NCI-H1048 (cell line): ENCODE measurements around the gene C1QC.

ENCODE experiments used
- DNase-seq: peaks from one replicate; lab custom pipeline; 2025; lab: John Stamatoyannopoulos, UW

The C1QC gene

DNA sequence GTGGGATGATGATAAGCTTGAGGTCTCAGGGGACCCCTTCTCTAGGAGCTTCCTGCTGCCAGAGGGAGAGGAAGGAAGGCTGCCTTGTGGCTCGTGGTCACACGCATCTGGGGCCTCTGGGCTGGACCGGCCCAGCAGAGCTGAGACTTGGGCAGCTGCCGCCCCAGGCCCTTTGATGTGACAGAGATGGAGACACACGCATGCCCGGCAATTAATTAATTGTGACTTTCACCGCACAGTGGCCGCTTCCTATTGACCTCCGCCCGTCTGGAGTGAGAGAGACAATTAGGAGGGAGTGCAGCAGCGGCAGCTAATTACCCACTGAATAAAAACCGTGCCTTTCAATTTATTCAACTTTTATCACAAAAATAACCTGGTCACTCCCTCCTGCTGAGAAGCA lies 23.6 kb upstream of the C1QC start:
- DNase-seq, result no peak

DNA sequence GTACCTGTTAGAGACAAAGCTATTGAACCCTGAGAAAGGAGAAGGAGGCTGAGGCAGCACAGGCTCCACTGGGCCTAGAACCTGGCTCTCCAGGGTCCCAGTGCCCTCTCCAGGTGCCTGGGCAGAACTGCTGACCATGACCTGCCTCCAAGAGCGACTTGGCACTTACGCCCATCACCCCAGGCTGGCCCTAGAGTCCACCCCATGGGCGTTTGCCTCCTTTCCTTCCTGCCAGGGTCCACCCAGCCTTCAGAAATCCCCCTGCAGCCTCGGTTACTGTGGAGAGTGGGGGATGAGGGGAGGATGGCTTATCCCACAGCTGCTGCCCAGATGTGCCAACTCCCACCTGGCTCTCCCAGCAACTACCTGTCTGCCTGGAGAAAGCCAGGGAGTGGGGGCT lies 21.7 kb upstream of the C1QC start:
- DNase-seq, result no peak

DNA sequence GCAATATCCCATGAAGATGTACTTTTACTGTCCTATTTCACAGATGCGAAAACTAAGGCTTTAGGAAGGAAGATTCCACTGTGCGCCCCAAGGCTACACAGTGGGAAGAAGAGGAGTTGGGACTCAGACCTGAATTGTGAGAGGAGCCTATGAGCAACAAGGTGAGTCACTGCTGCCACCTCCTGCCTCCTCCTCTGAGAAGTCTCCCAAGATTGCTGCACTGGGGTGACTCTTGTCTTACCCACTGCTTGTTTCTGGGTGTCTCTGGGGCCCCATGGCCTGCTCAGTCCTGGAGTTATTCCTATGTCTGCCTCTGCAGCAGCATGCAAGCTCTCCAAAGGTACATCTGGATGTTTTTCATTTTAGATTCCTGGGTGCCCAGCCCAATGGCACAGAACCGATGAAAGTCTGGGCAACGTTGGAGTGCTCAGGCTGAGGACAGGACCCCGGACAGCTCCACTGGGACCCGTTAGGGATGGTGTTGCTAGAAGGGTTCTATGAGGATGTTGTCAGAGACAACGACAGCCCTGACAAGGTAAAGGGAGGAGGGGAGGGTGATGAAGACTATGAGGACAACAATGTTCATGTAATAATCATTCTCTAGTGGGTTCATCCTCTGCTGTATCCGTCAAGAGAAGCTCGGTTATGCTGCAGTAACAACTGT lies 18.0 kb upstream of the C1QC start:
- no peak for DNase-seq

DNA sequence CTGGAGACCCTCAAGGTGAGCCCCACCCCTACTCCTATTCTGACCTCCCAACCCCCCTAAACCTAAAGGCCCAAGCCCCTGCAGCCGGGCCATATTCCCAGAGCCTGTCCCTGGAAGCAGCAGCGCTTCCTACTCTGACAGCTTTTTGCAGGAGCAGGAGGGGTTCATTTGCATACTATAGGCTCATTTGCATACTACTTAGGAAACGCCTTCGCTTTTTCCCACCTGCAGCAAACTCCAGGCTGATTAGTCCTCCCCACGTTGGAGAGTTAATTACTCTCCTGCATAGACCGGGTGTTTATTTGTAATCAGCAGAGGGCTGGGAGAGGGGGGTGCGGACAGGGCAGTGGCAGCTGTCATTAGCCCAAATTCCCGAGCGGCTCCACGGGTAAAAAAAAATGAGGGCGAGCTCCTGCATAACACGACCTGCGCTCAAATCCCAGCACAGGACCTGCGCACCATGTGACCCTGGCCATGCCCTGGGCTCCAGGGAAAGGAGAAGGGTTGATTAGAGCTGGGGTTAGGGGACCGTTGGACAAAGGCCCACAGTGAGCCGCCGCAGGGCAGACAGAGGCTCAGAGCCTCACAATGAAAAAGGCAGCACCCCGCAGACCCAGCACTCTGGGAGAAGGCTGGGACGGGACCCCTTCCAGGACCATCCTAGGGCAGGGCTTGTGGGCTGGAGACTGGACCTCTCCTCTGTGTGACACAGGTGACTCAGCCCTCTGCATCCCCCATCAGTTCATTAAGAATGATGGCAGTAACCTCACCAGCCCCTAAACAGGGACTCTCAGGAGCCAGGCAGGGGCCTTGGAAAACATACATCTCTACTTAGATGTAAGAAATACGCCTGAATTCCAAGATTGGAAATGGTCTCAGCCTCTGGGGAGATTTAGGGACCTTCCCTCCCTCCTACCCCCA lies 16.9 kb upstream of the C1QC start:
- no peak for DNase-seq

DNA sequence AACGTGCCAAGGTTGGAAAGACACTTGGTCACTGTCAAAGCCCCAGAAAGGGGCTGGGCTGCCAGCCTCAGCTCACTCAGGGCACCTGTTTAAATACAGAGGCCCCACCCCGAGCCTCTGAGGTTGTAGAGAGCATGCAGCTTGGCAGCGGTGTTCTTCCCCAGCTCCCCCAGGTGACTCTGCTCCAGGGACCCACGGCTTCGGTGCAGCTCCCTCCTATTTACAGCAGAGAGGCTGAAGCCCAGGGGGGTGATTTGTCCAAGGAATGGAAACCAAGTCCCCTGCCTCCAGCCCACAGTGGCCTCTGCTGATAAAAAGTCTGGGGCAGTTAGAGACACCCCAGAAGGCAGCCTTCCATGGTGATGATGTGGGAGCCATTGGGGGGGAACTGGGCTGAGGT lies 16.1 kb upstream of the C1QC start:
- no peak for DNase-seq

DNA sequence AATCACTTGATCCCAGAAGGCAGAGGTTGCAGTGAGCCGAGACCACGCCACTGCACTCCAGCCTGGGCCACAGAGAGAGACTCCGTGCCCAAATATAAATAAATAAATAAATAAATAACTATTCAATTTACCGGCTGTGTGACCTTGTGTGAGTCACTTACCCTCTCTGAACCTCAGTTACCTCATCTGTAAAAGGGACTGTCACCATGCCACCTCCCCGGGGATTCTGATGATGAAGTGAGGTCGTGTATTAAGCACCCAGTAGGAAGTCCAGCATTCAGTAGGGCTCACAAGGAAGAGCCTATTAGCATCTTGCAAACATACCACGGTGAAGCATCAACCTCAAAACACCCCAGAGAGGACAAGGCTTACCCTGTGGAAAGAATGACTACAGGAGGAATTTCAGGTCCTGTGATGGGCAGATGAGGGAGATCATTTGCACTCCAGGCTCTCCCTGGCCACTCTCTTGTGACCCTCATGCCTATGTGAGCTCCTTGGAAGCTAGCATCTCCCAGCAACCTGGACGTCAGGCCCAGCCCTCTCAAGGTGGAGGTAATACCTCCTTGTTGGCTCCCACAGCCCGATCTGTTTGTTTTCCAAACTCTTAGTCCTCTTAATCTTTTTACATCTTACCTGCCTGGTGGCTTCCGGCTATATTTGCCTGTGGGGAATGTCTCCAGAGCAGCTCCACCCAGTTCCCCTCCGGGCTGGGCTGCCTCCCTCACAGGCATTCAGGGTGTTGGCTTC lies 14.6 kb upstream of the C1QC start:
- DNase-seq, result no peak

DNA sequence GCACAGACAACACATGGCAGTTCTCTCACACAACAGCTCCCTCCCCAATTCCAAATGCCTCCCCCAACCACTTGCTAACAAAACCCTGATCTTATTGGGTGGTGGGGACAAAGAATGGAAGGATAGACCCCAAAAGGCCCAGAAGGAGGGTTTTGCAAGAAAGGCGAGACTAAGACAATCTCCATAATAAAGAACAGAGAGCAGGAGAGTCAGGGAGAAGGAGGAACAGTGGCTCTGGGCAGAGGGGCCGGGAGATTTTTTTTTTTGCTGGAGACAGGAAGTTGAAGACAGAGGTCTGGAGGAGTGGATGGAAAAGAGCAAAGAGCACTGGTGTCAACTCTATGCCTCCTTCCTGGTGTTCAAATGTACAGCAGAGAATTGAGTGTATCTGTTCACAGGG lies 13.5 kb upstream of the C1QC start:
- DNase-seq, result no peak

DNA sequence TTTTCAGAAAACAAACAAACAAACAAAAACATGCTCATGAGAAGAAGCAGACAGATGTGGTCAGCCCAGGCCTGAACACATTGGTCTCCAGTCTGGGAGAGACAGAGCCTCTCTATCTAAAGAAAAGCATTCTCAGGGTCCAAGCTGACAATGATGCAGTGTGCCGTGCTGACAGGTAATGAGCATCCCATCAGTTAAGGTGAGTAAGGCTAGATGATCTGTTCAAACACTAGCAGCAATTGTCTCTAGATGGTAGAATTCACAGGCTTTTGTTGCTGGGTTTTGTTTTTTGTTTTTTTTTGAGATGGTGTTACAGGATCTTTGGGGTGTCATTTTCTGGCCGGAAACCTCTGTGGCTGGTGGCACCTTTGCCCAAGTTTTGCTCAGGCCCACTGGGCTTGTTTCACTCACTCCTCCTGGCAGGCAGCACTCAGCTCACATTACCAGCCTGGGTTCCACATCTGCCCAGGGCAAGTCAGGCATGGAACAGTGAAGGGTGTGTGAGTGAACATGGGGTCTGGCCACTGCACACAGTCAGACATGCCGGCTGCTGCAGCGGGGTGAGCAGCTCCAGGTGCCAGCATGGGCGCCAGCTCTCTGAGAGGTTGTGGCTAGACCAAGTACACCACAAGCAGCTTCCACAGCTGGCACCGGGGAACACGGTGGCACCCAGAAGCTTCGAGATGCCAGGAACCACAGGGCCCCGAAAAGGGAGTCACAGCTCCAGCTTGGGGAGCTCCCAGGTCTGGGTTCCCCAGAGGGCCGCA lies 9.6 kb upstream of the C1QC start:
- DNase-seq, result no peak

DNA sequence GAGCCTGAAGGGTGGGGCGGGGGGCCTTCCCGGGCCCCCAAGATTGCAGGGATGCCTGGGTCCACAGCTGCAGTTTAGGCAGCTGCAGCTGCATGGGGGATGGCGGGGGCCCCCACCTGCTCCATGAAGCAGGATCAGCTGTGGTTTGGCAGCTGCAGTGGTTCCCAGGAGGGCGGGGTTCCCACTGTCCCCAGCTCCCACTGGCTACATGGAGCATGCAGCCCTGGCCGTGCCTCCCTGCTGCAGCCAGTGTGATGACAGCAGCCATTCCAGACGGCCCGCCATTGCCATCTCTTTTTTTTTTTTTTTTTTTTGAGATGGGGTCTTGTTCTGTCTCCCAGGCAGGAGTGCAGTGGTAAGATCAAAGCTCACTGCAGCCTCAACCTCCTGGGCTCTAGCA lies 8.0 kb upstream of the C1QC start:
- no peak for DNase-seq

DNA sequence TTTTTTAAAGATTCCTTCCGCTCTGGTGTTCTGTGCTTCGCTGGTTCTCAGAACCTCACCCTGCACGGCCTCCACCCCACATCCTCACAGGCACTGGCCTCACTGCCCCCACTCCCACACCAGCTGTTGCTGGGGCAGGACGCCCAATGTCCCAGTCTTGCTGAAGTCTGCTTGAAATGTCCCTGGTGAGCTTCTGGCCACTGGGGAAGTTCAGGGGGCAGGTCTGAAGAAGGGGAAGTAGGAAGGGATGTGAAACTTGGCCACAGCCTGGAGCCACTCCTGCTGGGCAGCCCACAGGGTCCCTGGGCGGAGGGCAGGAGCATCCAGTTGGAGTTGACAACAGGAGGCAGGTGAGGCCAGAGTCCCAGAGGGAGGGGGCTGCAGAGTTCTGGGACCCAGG lies 7.1 kb upstream of the C1QC start, which contains the start of gene C1QA:
TSS of gene C1QA (plus strand) at position 276 of the 400 bp plus-strand sequence. CDS start 989 bp downstream, outside the sequence.
- no peak for DNase-seq

DNA sequence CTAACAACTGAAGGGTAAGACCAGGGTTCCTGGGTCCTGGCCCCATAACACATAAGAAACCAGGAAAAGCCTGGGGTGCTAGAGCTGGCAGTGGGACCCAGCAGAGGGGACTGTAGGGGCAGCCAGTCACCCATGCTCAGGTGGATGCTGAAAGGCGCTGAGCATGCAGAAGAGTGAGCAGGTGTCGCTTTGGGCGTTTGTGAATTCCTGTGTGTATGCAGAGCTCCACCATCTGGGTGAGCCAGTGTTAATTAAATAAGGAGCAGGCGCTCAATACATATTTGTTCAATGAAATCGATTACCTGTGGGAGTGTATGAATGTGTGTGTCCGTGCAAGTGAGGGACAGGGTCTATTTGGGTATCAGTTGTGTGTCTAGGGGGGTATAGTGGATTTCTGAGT lies 6.5 kb upstream of the C1QC start:
- no peak for DNase-seq

DNA sequence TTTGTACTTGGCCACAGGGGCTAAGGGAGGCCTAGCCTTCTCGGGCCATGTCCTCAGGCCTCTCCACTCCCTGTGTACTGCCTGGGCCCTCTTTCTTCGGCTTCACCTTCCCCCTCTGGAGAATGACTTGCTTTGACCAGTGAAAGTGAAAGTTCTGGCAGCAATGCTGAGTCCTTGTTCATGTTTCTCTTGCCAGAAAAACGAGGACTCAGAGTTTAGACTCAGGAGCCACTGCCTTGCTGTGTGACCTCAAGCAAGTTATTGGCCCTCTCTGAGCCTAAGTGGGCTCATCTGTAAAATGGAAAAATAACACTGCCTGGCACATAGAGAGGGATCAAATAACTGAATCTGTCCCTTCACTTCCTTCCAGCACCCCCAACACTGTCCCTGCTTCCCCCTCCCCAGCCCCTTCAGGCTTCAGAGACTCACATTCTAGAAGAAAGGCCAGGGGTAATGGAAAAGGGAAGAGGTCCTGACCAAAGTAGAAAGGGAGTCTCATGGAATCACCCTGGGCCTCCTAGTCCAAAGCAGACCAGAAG lies 5.5 kb upstream of the C1QC start:
- DNase-seq, result no peak

DNA sequence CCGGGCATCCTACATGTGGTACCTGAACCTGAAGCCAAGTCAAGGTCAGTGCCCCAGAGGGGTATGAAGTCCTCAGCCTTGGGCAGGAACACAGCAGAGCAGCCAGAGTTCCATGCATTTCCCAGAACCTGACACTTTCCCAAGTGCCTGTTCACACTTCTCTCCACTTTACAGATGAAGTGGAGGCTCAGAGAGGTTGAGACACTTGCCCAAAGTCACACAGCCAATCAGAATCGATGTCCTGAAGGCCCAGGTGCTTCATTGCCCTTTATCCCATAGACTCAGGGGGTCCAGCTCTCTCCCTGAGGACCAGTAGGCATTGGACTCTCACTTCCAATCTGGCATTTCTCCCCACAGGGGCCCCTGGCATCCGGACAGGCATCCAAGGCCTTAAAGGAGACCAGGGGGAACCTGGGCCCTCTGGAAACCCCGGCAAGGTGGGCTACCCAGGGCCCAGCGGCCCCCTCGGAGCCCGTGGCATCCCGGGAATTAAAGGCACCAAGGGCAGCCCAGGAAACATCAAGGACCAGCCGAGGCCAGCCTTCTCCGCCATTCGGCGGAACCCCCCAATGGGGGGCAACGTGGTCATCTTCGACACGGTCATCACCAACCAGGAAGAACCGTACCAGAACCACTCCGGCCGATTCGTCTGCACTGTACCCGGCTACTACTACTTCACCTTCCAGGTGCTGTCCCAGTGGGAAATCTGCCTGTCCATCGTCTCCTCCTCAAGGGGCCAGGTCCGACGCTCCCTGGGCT lies 4.8 kb upstream of the C1QC start:
- no peak for DNase-seq

DNA sequence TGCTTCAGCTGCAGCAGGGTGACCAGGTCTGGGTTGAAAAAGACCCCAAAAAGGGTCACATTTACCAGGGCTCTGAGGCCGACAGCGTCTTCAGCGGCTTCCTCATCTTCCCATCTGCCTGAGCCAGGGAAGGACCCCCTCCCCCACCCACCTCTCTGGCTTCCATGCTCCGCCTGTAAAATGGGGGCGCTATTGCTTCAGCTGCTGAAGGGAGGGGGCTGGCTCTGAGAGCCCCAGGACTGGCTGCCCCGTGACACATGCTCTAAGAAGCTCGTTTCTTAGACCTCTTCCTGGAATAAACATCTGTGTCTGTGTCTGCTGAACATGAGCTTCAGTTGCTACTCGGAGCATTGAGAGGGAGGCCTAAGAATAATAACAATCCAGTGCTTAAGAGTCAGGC lies 4.1 kb upstream of the C1QC start:
- DNase-seq, result no peak

DNA sequence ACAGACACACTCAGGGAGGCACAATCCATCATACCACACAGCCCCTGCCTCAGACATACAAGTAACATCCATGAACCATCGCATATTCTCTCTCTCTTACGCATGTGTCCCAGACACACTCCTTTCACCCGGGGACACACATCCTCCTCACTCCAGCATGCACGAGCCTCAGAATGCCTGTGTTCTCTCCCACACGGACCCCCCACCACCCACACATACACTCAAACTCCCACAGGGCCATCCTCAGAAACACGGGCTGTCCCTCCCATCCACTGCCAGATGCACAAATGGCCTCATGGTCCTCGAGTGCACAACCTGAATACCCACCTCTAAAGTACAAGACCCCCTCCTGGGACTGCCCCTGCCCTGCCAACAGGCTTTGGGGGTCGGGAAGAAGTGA lies 2.2 kb upstream of the C1QC start:
- no peak for DNase-seq

DNA sequence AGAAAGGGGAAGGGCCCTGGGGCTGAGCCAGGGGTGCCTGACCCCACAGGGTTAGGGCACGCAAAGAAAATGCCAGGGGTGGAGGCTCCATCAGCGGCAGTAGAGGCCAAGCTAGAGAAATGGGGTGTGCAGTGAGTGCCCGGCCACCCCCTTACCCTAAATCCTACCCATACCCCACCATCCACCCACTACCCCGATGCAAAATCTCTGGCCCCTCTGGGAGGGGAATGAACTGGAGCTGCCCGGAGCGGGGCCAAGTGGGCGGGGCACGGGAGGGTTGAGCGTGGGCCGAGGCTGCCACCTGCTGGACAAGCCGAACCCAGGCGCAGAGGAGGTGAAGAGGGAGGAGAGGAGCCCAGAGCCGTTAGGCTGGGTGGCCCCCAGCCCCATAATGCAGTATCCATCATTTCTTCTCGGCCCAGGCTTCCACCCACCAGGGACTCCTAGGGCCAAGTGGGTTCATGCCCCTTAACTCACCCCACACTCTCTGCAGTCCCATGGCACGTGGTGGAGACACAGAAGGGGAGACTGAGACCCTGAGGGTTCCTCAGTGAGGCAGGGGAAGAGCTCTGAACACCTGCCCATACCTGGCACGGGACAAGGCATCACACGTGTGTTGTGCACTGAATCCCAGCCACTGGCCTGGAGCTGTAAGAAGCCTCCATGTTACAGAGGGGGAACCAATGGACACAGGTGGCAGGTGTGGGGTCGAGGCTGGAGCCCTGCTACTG lies 1.4 kb upstream of the C1QC start:
- no peak for DNase-seq

DNA sequence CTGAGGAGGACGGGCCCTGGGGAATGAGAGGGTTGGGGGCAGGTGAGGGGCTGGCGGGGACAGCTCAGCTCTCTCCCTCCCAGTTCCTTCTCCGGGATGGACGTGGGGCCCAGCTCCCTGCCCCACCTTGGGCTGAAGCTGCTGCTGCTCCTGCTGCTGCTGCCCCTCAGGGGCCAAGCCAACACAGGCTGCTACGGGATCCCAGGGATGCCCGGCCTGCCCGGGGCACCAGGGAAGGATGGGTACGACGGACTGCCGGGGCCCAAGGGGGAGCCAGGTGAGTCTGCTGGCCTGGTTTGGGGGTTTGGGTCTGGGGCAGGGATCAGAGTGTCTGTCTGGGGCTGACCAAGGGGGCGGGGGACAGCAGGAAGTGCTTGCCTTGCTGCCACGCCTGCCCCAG lies 495 bp downstream of the C1QC start:
- no peak for DNase-seq

DNA sequence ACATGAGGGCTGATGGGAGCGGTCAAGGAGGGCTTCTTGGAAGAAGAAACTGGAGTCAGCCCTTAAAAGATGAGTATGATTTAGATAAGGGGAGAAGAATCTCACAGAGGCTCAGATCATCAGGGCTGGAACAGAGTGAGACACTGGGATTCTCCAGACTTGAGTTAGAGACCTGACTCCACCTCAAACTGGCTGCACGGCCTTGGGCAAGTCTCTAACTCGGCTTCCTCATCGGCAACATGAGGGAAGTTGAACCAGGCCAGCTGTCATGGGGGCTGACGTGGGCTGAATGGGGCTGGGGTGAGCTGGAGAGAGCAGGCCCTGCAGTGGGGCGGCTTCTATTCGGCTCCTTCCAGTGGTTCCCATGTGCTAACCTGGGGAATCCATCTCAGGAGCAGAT lies 2.5 kb downstream of the C1QC start:
- no peak for DNase-seq

DNA sequence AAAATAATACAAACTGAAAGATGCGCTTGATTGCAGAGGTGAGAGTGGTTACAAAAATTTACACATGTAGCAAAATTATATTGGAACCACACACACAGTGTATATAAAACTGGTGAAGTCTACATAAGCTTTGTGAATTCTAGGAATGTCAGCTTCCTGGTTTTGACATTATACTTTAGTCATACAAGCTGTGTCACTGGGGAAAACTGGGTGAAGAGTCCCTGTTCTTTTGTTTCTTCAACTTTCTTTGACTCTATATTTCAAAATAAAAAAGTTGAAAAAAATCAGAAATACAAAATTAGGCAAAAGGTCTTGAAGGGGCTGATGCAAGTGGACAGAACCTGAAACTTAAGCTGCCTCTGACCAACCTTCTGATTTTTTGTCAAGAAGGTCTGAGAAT lies 3.0 kb downstream of the C1QC start:
- no peak for DNase-seq

DNA sequence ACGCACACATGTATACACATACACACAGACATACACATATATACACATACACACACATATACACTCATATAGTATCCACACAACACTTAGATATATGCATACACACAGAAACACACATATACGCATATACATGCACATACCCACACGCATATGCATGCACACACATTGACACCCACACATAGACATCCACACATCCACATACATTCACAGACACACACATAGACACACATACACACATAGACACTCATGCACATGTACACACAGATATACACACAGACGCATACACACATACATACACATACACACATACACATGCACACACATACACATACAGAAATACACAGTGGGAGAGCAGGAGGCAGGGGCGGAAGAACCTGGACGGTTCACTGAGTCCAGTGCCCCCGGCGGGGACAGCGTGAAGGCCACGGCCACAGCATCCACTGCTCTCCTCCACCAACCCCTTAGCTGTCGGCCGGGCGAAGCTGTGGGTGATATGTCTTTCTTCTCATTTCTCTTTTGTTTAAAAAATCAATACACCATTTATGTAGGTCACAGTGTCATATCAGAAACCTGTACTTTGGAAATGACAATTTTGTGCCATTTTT lies 6.8 kb downstream of the C1QC start:
- no peak for DNase-seq
